Measurements from ENCODE around the gene MTCH1.

Gene MTCH1

DNA sequence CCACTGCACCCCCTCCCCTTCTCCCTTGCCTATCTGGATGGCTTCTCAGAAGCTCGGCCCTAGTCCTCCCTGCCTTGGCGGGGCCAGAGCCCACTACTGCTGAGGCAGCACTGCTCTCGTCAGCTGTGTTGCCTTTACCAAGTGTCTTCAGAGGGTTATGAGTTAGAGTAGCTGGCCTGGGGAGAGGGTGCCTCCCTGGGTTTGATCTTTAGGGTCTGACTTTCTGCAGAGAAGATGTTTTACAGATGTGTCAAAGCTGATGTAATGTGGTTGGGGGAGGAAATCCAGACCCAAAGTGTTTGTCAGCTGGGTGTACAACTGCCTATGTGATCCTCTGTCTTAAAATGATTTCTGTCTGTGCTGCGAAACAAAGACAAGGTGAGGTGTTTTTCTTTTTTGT, 61.9 kb downstream of the MTCH1 start:
- DNase-seq: no peak

GRCh38 chr6:36920546-36920945, 65.5 kb downstream of the MTCH1 start:
- no peak for DNase-seq

DNA sequence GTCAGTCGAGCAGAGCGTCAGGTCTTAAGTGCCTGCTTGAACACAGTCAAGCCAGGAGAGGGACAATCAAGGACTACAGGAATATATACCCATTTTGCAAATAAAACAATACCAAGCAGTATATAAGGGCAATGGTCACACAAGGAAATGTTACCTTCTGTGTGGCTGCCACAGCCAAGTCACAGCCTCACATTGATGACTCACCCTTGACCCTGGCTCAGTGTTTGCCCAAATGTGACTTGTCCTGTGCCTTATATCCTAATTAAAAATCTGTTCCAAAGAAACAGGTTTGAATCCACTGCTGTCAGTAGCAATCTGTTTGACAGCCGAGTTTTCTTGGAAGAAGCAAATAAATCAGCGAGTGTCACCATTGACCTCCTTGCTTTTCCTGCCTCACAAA, 65.9 kb downstream of the MTCH1 start:
- DNase-seq: no peak
